DOHH2 (cell line): ENCODE results near the gene NAPG.

ENCODE experiments used
- CTCF ChIP-seq: fragments of 200-600 bp; sonication (generic); IDR thresholded peaks from one replicate; pipeline ENCODE4 v1.5.1; 2014; ENCODE audit warnings: antibody characterized with exemption, mild to moderate bottlenecking, low read depth, low read length; ENCODE audit not compliant: poor library complexity, severe bottlenecking
- EZH2phosphoT487 ChIP-seq: fragments of 200-600 bp; sonication (generic); IDR thresholded peaks from 2 replicates; pipeline ENCODE4 v1.6.1; 2017; ENCODE audit warnings: borderline replicate concordance, mild to moderate bottlenecking, antibody characterized with exemption, low read length, moderate library complexity, mixed read lengths

DNA sequence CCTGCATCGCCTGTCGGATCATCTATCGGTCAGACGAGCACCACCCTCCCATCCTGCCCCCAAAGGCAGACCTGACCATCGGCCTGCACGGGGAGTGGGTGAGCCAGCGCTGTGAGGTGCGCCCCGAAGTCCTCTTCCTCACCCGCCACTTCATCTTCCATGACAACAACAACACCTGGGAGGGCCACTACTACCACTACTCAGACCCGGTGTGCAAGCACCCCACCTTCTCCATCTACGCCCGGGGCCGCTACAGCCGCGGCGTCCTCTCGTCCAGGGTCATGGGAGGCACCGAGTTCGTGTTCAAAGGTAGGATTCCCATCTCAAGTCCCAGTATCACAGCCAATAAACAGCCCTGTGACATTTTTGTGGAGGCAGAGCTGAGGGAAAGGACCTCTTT is 40.4 kb upstream of the NAPG start:
- TF ChIP-seq CTCF (no peak), EZH2phosphoT487 (no peak)
